Progenitor cell of endocrine pancreas (in vitro differentiated cells): ENCODE data around the gene UBXN6. TPM values are rescaled to one million over a fixed set of nuclear protein-coding genes. Genes with fewer than 3 reads are reported as not detected.

Experiments
- DNase-seq: peaks from one replicate; pipeline ENCODE4 v3.0.0; 2021; ENCODE audit warnings: low spot score; ENCODE audit not compliant: unreplicated experiment
- H3K27ac Mint-ChIP-seq: 2 replicates; pipeline ENCODE4 v1.8.0; 2021; ENCODE audit warnings: mild to moderate bottlenecking, moderate library complexity, mixed read lengths
- H3K27me3 Mint-ChIP-seq: 2 replicates; pipeline ENCODE4 v1.8.0; 2021; ENCODE audit warnings: mixed read lengths
- H3K36me3 Mint-ChIP-seq: 2 replicates; pipeline ENCODE4 v1.8.0; 2022; ENCODE audit warnings: mixed read lengths; ENCODE audit not compliant: insufficient read depth
- H3K4me1 Mint-ChIP-seq: 2 replicates; pipeline ENCODE4 v1.8.0; 2021; ENCODE audit warnings: low read depth, mixed read lengths
- H3K4me3 Mint-ChIP-seq: 2 replicates; pipeline ENCODE4 v1.8.0; 2021; ENCODE audit warnings: low read depth, mild to moderate bottlenecking, moderate library complexity, mixed read lengths
- H3K9me3 Mint-ChIP-seq: 2 replicates; pipeline ENCODE4 v1.8.0; 2021; ENCODE audit warnings: low read depth, mixed read lengths
- total RNA-seq: library from RNA; stranded (reverse); gene quantifications from 2 replicates; pipeline ENCODE4 v1.2.1, GENCODE V29; 2021
- TF ChIP-seq, protein P1 (sequence below): fragments of 200-600 bp; sonication (generic); IDR thresholded peaks from one replicate; pipeline ENCODE4 v1.5.0; 2021; ENCODE audit warnings: antibody characterized with exemption, mild to moderate bottlenecking; ENCODE audit not compliant: unreplicated experiment

UBXN6 gene
- total RNA-seq, 1 donor from 2014 or later: 57.2 TPM

GRCh38 chr19:4445963-4446703 is 11.5 kb downstream of the UBXN6 start:
- H3K27me3 Mint-ChIP-seq: no peaks in the 10 kb centered on the region
- no peak for DNase-seq
- no peak overlapping the region for H3K27ac Mint-ChIP-seq
- H3K9me3 Mint-ChIP-seq: no peaks in the 10 kb centered on the region
- H3K36me3 Mint-ChIP-seq: peaks cover 6% of the 10 kb centered on the region
- TF ChIP-seq, protein P1, sequence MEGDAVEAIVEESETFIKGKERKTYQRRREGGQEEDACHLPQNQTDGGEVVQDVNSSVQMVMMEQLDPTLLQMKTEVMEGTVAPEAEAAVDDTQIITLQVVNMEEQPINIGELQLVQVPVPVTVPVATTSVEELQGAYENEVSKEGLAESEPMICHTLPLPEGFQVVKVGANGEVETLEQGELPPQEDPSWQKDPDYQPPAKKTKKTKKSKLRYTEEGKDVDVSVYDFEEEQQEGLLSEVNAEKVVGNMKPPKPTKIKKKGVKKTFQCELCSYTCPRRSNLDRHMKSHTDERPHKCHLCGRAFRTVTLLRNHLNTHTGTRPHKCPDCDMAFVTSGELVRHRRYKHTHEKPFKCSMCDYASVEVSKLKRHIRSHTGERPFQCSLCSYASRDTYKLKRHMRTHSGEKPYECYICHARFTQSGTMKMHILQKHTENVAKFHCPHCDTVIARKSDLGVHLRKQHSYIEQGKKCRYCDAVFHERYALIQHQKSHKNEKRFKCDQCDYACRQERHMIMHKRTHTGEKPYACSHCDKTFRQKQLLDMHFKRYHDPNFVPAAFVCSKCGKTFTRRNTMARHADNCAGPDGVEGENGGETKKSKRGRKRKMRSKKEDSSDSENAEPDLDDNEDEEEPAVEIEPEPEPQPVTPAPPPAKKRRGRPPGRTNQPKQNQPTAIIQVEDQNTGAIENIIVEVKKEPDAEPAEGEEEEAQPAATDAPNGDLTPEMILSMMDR: no peak
- H3K4me3 Mint-ChIP-seq: no peak overlapping the region
- no peaks in the 10 kb centered on the region for H3K4me1 Mint-ChIP-seq

DNA sequence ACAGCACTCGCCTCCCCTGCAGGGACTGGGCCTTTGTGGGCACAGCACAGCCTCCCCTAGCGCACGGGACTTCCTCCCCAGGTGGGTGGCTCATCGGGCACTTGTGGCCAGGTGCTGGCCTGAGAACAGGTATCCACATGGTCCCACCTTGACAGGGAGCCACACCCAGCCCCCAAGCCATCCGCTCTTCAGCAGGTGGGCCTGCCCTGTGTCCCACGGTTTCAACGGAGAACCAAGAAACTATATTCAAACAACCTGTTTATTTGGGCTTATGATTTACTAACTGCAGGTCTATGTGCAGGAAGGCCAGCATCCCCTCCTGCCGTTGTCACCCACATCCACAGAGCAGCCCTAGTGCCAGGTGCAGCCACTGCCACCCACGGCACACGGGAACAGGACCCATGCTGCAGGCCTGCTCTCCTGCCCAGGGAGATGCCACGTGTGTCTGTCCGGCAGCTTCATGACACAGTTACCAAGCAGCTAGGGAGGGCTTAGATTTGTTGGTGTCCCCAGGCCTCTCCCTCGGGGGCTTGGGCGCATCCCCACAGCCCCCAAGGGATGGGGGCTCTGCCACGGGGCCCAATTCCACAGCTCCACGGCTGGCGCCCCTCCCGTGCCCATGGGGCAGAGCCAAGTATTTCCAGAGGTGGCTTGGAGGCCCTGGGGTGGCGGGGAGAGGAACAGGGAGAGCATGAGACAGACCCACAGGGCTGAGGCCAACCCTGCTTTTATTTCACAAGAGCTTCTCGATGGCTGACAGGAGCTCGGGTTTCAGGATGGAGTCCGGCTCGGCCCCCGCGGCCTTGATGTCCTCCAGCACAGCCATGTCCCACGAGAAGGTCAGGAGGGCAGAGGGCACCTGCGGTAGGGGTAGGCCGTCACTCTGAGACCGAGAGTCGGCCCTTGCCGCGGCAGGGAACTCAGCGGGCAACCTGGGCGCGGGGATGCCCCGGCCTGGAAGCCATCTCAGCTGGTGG is 12.5 kb downstream of the UBXN6 start:
- H3K36me3 Mint-ChIP-seq: peaks cover 2% of the 10 kb centered on the region
- H3K27me3 Mint-ChIP-seq: no peaks in the 10 kb centered on the region
- no peak for DNase-seq
- no peak overlapping the region for H3K27ac Mint-ChIP-seq
- H3K4me3 Mint-ChIP-seq: no peak overlapping the region
- no peaks in the 10 kb centered on the region for H3K9me3 Mint-ChIP-seq
- no peaks in the 10 kb centered on the region for H3K4me1 Mint-ChIP-seq
- TF ChIP-seq, protein P1: no peak

GRCh38 chr19:4443966-4444764 is 13.4 kb downstream of the UBXN6 start:
- no peak for DNase-seq
- no peaks in the 10 kb centered on the region for H3K9me3 Mint-ChIP-seq
- H3K27me3 Mint-ChIP-seq: no peaks in the 10 kb centered on the region
- TF ChIP-seq, protein P1: no peak
- H3K36me3 Mint-ChIP-seq: peaks cover 4% of the 10 kb centered on the region
- H3K27ac Mint-ChIP-seq: no peak overlapping the region
- H3K4me1 Mint-ChIP-seq: no peaks in the 10 kb centered on the region
- no peak overlapping the region for H3K4me3 Mint-ChIP-seq

DNA sequence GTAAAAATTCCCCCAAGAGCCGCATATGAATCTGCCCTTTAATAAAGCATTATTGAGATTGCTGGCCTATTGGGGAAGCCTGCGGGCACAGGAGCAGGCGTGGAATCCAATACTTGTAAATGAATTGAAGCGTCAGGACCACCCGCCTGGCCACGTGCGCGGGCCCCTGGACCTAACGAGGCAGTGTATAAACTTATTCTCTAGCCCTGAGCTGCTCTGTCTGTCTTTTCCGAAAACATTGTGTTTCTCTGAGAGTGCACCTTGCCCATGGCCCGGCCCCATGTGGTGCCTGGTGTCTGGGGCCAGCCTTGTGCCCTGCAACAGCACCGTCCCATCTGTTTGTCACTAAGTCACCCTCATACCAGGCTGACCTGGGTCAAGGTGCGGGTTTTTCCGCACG is 14.4 kb downstream of the UBXN6 start:
- no peak overlapping the region for H3K4me3 Mint-ChIP-seq
- DNase-seq: no peak
- H3K36me3 Mint-ChIP-seq: peaks cover 4% of the 10 kb centered on the region
- no peaks in the 10 kb centered on the region for H3K4me1 Mint-ChIP-seq
- no peak overlapping the region for H3K27ac Mint-ChIP-seq
- TF ChIP-seq, protein P1: no peak
- H3K9me3 Mint-ChIP-seq: no peaks in the 10 kb centered on the region
- H3K27me3 Mint-ChIP-seq: no peaks in the 10 kb centered on the region

- Mint-ChIP-seq H3K4me1 (no peaks in the 10 kb centered on the region), H3K36me3 (peaks cover 4% of the 10 kb centered on the region), H3K9me3 (no peaks in the 10 kb centered on the region), H3K4me3 (no peak overlapping the region), H3K27me3 (no peaks in the 10 kb centered on the region), H3K27ac (no peak overlapping the region)
- no peak for DNase-seq
- TF ChIP-seq, protein P1: no peak
Measured at GRCh38 chr19:4442819-4443146, 14.8 kb downstream of the UBXN6 start.
